GM21447 (cell line): Measurements from ENCODE around the gene NRG3.

Source experiments
- ATAC-seq: cut with Tn5 transposase; IDR thresholded peaks from one replicate; pipeline ENCODE4 v1.9.1; 2021; ENCODE audit not compliant: unreplicated experiment

Gene NRG3

DNA sequence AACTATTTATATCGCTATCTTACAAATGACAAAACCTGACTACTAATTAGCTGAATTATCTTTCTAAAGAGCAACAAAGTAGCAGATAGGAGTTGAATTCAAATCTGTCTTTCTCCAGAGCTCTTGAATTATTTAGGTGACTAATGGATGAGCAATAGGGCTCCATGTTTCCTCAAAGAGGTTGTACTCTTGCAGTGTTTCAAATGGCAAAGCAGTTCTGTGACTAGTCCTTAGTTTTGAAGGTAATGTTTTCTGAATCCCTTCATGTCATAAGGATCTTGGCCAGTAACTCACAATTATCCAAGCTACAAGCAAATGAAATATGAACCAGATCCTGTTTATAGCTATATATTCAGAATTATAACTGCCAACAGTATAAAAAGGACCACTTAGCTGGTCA is 999.7 kb downstream of the NRG3 start:
- no peak for ATAC-seq

DNA sequence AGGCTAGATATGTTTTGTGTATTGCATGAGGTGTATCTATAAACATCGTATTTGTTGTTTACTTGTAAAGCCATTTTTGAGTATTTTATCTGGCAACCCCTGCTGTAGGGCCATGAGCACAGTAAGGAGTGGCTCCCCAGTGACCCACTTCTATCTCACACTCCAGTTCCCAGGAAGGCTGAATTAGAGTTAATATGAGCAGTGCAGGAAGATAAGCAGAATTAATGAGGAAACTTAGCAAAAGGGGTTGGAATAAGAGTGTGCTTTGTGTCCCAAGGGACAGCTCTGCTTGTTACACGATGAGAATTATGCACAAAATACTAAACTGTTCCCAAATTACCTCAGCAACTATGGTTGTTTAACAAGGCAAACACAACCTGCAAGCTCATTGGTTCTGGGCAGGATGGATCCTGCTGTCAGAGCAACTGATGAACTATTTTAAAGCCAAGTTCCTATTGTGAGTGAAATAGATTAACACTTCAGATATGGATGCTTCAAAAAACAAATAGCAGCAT is 1005.8 kb downstream of the NRG3 start:
- ATAC-seq, result no peak

DNA sequence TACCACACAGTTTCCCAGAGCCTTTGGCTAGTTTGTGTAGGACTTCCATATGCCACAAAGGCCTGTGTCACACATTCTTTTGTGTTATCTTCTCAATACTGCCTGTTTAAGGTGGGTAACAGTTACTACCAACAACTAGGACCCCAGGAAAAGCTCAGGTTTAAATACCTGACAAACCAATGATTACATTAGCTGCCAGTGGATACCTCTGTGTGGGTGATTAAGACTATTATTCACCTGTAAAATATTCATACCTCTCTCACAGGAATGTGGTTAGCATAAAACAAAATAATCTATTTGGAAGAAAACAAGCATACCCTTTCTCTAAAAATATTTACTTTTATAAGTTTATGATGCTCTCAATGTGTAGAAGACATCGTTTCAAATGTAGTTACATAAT is 1007.7 kb downstream of the NRG3 start:
- no peak for ATAC-seq

DNA sequence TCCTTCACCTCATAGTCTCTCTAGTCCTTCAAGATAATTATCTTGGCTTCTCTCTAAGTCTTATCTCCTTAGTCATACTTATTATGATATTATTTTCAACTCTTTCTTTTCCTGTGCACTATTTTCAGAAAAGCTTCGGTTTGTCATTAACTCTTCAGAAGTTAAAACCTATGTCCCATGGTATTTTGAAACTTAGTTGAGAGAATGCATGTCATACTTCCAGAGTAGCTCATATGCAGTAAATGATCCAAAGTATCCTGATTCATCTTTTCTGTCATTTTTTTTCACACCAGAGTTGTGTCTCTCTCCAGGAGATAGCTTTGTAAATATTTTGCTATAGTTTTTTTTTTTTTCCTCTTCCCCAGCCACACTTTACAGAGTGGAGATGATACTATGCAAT is 1008.6 kb downstream of the NRG3 start:
- no peak for ATAC-seq

DNA sequence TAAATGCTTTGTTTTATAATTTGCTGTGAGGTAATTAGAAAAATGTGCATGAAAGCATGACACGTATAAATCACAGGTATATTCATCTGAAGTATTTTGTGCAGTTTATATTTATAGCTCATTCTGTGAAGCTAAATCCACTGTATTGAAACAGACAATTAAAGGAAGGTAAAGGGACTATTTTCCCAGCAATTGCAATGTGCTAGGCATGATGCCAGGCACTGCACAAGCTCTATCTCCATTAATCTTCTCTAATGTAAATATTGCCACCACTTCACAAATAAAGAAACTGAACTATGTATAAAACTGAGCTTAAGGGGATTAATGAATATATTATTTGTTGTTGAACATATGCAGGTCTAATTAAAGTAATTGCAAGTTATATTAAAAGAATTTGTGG is 1012.5 kb downstream of the NRG3 start:
- no peak for ATAC-seq

DNA sequence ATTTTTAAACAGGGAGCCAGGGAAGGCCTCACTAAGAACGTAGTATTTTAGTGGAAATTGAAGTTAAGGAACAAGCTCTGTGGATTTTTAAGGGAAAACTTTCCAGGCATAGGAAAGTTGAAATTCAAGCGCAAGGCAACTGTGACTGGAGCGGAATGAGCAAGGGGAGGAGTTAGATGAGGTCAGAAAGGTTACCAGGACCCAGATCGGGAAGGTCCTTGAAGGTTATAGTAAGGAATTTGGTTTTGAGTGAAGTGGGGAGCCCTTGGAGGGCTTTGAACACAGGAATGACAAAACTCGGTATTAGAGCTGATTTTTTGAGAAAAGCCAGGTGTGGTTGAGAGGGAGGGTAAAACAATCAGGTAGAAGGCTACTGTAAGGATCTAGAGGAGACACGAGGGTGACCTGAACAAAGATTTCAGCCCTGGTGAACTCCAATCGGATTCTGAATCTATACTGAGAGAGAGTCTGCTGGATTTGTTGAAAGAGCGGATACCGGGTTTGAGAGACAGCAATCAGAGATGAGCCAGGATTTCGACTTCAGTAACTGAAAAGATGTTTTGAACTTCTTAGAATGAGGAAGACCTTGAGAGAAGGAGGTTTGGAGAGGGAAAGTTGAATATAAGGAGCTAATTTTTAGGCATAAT is 1013.9 kb downstream of the NRG3 start:
- ATAC-seq, result no peak

DNA sequence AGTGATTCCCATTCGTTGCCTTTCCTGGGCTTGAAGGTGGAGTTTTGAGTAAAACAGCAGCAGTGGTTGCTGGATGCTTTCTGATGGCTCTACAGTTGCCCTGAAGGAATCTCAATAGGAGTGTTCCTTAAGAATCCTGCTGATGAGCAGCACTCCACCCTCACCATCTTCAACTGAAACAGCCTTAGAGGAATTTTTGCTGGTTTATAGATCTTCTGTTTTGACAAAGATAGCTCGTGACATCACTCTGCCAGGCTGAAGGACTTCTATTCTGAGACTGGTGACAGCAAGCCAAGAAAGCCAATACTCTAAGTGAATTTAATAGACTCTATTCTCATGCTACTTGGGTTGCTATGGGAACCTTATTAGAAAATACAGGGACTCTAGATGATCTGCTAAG is 1014.7 kb downstream of the NRG3 start:
- ATAC-seq, result no peak

DNA sequence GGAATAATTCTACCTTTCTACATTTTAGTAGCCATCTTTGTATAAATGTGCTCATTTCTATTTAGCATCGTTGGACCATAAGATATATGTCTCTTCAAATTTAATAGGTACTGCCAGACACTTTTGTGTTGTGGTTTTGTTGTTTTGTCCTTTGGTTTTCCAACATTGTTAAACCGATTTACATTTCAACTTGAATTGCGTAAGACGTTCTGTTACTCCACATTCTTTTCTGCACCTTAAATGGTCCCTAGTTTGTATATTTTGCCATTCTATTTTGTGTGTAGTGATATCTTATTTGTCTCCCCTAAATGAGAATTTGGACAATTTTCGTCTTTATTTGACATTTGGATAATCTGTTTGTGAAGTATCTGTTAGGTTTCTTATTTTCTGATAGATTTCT is 1015.6 kb downstream of the NRG3 start:
- no peak for ATAC-seq

DNA sequence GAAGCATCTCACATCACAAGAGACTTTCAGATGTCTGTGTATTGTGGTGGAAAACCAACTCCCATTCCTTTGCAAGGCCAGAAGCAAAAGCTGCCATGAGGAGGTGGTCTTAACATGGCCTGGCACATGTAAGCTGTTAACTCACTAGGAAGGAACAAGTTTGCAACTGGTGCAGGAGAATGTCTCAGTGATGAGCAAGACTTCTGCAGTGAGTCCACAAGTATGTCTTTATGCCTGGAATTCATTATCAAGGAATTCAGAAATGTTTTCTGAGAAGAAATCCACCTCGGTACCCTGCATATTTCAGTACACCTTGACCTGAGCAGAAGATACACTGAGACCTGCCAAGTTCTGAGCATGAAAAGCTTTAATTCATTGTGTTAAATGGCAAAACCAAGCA is 1033.1 kb downstream of the NRG3 start:
- ATAC-seq, result no peak

DNA sequence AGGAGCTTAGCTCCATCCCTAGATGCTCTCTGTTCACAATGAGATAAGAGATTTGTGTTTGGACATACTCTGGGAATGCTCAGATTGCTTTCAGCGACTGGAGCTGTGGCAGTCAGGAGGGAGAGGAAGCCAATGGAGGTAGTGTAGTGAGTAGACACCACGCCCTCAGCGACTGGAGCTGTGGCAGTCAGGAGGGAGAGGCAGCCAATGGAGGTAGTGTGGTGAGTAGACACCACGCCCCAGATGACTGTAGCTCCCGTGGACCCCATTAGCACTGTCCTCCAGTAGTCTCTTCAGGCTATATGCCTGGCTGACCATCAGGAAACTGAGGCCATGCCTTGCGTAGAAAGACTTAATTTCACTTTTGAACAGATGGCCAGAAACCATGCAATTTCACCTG is 1033.8 kb downstream of the NRG3 start:
- ATAC-seq, result no peak

DNA sequence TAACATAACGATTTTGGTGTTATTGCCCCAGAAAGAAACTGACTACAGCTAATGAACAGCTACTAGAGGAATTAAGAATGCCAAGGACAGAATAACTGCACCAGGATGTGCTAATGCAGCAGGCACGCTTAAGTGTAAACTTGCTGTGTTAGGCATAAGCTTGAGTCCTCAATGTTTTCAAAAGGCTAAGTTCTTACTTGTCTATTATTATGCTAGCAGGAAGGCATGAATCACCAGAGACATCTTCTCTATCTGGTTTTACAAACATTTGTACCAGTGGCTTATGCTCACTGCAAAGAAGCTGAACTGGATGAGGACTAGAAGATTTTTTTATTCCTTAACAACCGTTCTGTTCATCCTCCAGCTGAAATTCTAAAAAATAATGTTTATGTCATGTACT is 1035.3 kb downstream of the NRG3 start:
- ATAC-seq, result no peak

DNA sequence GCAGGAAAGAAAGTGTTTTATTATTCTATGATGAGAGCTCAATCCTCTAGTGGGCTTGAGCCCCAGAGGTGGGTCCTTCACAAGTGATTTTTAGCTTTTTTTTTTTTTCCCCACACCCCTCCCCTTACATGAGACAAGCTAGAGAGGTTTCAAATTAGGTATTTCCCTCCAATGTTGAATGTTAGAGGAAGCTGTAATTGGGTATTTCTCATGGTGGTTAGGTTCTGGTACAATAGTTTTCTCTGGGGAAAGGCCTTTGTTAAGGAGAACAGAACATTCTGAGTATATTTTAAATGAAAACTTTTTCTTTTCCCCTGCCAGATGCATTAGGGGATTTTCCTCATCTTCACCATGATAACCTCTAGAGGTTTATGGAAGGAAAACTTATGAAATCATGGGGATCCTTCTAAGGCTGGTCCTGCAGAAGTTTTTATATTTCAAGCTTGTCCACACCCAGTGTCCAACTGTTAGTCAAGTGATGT is 1039.7 kb downstream of the NRG3 start:
- ATAC-seq, result no peak

DNA sequence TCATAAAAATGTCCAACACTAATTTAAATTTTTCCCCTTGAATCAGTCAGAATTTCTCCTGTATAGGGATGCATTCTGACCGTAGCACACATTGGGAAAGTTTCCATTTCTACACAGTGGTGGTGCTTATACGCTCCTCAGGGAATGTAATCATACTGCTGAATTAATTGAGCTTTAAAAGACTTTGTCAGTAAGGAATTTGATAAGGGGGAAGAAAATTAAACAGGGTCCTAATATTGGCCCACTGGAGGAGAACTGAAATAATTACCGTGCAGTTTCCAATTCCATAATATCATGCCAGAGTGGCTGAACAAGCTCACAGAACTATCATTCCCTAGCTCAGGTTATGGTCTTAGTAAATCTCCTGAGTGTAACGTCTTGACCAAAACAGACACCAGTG is 1041.9 kb downstream of the NRG3 start:
- ATAC-seq, result no peak

DNA sequence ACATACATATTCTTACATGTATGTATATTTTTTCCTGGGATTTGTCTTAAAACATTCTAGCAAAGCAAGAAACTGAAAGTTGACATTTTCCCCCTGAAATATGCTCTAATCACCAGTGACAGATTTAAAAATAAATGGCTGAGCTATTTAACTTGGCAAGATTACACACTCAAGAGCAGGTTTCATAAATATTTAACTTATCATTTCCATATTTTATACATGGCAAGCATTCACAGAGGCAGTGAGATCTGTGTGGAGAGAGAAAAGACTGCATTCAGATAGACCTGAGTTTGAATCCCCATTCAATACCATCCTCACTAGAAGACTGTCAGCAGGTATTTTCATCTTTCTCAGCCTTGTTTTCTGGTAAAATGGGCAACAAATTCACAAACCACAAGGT is 1043.0 kb downstream of the NRG3 start:
- ATAC-seq, result no peak

DNA sequence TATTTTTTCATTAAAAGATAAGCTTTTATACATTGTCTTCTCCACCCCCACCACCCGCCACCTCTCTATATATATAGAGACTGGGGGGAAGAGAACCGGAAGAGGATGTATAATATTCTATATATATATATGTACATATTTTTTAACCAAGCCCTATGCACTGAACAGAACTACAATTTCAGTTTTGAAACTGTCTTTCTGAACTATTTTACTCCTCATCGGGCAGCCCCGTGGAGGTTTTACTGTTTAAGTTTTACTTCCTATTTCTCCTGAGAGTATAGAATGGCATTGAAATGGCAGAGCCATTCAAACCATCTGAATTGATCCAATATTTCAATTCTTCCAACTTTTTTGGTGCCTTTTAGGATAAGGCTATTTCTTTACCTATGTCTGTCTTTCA is 1047.1 kb downstream of the NRG3 start:
- no peak for ATAC-seq

DNA sequence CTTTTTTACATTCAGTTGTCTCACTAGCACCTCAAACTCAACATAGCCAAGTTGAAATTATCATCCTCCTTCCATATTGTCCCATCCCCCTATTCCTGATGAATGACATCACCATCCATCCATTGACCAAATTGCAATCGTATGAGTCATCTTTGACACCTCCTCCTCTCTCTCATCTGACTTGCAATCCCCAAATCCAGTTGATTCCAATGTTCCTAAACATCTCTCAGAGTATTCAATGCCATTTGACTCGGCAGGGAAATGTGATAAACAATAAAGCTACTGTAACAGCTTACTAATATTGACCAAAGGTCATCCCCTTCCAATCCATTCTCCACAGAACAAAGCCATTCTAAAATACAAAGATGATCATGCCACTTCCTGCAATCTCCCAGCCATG is 1047.8 kb downstream of the NRG3 start:
- ATAC-seq, result no peak

DNA sequence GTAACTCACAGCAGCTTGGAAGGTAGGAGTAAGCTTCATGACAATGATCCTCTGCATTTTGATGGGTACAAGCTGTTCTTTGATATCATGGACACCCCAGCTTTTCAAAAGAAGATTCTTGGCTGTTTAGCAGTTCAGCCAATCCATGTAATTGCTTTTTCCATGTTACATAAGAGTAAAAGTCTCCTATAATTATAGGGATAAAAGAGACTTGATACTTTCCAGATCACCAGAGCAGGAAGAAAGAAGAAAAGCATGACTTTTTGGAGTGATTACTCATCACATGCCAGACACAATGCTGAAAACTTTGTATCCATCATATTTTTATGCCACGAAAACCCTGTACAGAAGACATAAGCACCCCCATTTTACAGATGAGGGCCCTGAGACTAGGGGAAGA is 1049.7 kb downstream of the NRG3 start:
- ATAC-seq, result no peak

DNA sequence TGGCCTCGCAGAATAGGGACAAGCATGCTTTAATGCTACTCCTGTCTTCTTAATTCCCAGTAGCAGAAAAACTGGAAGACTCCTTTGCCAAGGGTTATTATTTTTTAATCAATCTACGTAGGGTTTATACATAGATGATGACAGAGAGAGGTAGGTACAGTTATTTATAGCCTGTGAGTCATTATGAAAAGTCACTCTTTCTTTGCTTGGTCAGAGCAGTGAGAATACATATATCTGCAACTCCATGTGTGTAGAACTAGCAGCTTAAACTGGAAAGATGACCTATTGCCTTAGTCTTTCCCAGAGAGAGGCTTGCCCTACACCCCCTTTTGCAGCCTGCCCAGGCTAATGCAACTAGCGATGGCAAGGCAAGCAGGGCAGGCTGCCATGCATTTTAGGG is 1050.6 kb downstream of the NRG3 start:
- ATAC-seq, result no peak

DNA sequence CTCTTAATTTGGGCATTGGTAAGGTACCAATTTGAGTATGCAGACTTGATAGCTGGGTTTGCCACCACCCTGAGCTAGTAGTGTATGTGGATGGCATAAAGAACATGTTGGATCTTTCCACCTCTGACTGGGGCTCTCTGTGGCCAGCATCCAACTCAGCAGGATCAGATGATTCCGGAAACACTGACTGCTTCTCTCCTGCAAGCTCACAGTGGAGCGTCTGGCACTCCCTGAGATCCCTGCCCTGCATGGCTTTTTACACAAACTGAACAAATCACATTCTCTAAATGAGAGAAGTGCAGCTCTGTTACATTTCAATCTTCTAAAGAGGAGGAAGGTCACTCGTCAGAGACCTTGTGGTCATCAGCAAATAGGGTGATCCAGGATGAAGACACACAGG is 1057.5 kb downstream of the NRG3 start:
- no peak for ATAC-seq

DNA sequence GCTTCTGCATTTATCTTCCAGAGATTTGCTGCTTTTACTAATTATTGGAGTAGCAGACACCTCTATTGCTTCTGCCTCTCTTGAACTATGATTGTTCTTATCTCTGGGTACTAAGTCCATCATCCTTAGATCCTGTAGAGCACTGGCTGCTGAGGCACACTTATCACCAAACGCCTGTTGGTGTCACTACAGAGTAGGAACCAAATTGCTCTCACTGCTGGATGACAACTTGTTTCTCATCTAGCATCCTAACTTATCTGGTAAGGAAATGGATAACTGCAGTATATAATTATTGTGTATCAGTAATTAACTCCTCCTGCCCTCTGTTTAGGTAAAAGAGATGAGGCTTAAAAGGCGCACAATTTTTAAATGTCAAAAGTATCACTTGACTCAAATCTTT is 1059.4 kb downstream of the NRG3 start:
- no peak for ATAC-seq

DNA sequence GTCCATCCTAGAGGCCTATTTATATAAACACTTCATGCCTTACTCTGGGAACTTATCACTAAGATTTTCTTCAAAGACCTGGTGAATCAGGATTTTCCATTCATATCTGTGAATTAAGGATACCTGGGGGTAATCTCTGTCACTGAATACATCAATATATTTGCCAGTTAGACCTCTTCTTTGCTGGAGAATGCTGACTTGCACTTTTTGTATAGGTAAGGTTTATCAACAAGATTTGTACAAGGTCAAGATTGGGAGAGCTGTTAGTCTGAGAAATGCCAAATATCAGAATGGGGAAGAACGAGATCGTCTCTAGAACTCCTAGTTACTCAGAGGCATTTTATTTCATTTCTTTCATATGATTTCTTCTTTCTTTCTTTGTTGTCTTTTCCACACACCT is 1060.0 kb downstream of the NRG3 start:
- no peak for ATAC-seq

DNA sequence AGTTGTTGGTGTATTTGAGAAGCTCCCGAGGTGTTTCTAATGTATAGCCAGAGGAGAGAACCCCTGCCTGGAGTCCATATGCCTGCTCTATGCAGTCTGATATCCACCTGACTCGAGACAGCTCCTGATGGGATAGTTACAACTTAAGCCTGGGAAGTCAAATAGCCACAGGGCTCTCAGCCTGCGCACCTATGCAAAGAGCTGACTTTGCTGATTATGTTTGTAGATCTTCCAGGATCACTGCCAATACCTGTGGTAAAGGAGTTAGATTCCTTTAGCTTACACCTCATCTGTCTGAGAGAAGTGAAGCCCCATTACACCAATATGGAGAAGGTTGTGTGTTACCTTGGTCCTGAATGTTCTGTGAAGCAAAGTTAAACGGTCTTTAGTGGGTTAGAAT is 1063.3 kb downstream of the NRG3 start:
- no peak for ATAC-seq
